ENCODE measurements around the gene NR3C2. TPM values are rescaled to one million over a fixed set of nuclear protein-coding genes. Genes with fewer than 3 reads are reported as not detected.

Gene NR3C2
- total and polyA plus RNA-seq, 12 donors, result 2.2 to 28.6 (median 23.3) TPM

DNA sequence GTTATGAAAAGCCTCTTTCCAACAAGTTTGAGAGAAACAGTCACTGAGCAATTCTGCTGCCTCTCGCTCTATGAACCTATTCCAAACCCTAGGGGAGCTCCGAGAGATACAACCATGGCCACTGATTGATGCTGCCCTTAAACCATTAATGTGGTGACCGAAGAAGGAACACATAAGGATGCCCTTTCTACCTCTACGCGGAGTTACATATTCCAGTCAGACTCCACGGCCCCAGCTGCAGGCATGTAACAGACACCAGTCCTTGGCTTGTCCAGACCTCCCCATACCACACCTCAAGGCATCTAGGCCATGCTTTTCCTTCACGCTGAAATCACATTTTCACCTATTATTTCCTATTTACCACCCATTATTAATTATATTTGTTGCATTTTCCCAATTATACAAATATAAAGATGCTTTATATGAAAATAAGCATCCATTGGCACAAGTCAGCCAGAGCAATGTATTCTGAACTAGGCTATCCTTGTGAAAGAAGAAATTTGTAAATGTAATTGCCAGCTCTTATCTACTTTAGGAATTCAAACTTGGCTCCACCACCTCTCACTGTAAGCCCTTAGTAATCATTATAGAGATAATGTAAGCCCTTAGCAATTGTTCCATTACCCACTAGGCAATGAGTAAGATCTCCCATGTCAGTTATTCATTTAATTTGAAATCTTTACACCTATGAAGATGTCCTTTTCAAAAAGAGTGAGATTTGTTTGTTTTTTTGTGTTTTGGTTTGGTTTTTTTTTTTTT, 338.4 kb downstream of the NR3C2 start:
- H3K27me3 ChIP-seq, result no peaks in the 10 kb centered on the region
- 78 to 85% methylated on average over 7 of the region's 7 CpGs for WGBS, 2 donors
- TF ChIP-seq, protein P1, sequence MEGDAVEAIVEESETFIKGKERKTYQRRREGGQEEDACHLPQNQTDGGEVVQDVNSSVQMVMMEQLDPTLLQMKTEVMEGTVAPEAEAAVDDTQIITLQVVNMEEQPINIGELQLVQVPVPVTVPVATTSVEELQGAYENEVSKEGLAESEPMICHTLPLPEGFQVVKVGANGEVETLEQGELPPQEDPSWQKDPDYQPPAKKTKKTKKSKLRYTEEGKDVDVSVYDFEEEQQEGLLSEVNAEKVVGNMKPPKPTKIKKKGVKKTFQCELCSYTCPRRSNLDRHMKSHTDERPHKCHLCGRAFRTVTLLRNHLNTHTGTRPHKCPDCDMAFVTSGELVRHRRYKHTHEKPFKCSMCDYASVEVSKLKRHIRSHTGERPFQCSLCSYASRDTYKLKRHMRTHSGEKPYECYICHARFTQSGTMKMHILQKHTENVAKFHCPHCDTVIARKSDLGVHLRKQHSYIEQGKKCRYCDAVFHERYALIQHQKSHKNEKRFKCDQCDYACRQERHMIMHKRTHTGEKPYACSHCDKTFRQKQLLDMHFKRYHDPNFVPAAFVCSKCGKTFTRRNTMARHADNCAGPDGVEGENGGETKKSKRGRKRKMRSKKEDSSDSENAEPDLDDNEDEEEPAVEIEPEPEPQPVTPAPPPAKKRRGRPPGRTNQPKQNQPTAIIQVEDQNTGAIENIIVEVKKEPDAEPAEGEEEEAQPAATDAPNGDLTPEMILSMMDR (IDR thresholded peaks at IDR 0.05), result no peak
- H3K4me3 ChIP-seq, result no peak overlapping the region
- intact Hi-C loops (cut with DNase I), result no loop called here
- H3K9me3 ChIP-seq, result peaks cover 0 to 16% (median 10%) of the 10 kb centered on the region in 11 donors
- peaks cover 0 to 16% (median 10%) of the 10 kb centered on the region in 9 donors for H3K4me1 ChIP-seq
- ATAC-seq (peak in 5 of 8 donors; percentile 63 to 87 (median 70)), DNase-seq (no peak)
- H3K36me3 ChIP-seq, result peaks cover 0 to 29% (median 0%) of the 10 kb centered on the region in 9 donors
- peak overlapping the region in 1 of 10 donors; percentile 1 for H3K27ac ChIP-seq

DNA sequence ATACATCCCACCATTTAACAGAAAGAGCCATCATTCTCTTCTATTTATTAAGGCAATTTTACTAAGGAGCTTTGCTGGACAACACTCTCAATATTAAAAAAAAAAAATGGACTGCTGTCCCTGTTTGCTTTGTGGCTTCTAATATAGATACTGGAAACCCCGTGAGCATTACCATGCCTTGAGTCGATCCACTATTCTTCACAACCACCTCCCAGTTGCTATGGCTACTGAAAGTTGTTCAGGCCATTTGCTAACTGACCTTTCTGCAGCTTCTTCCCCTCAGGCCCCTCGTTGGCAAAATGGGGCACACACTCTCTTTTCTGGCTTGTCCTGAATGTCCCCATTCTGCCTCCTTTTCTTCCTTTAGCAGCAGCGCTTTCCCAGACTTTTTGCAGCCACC, 340.4 kb downstream of the NR3C2 start:
- peaks cover 0 to 9% (median 5%) of the 10 kb centered on the region in 11 donors for H3K9me3 ChIP-seq
- H3K27ac ChIP-seq, result no peak overlapping the region
- TF ChIP-seq, protein P1 (IDR thresholded peaks at IDR 0.05), result no peak
- peaks cover 0 to 16% (median 10%) of the 10 kb centered on the region in 9 donors for H3K4me1 ChIP-seq
- DNase-seq (no peak), ATAC-seq (no peak)
- H3K4me3 ChIP-seq, result no peak overlapping the region
- H3K36me3 ChIP-seq, result peaks cover 0 to 16% (median 0%) of the 10 kb centered on the region in 9 donors
- intact Hi-C loops (cut with DNase I), result no loop called here
- 55 to 76% methylated on average over 4 of the region's 4 CpGs for WGBS, 2 donors
- H3K27me3 ChIP-seq, result no peaks in the 10 kb centered on the region

DNA sequence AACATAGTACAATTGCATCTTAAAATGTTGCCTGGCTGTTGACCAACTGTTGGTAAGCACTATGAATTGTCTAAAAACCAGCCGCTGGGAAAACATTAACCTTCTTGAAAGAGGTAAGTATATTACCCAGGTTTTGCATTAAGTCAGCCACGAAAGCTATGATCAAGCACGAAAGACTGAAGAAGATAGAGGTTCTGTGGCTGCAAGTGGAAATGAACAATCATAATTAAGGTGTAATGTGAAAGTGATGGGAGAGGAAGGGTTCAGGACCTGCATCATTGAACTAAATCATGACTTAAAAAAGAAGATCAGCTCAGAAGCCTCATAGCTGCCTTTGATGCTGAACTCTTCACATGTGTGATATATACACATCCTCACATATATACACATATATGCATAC, 341.0 kb downstream of the NR3C2 start:
- DNase-seq, result no peak
- TF ChIP-seq, protein P1 (IDR thresholded peaks at IDR 0.05), result no peak

DNA sequence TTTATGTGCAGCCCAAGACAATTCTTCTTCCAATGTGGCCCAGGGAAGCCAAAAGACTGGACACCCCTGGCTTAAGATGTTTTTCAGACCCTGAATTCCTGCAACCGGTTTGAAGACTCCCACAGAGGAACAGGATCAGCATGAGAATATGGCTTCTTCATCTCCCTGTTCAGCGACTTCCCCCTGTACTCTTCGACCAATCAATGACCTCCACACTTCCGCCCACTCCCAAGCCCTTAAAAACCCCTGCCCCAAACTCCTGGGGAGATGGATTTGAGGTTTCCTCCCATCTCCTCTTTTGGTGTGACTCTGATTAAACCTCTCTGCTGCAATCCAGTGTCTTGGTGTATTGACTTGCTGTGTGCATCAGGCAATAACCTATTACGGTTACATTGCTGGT, 344.4 kb downstream of the NR3C2 start:
- intact Hi-C loops (cut with DNase I), result no loop called here
- Histone ChIP-seq H3K9me3 (no peaks in the 10 kb centered on the region), H3K36me3 (peaks cover 0 to 21% (median 0%) of the 10 kb centered on the region in 9 donors), H3K27me3 (no peaks in the 10 kb centered on the region), H3K27ac (no peak overlapping the region), H3K4me1 (peaks cover 0 to 18% (median 7%) of the 10 kb centered on the region in 9 donors), H3K4me3 (no peak overlapping the region)
- no peak for DNase-seq
- TF ChIP-seq, protein P1 (IDR thresholded peaks at IDR 0.05), result no peak
- ATAC-seq, result no peak
- WGBS, 2 donors, result 92% methylated on average over 5 of the region's 5 CpGs

More for the DNA sequence above, 341.0 kb downstream of the NR3C2 start:
- H3K9me3 ChIP-seq, result peaks cover 0 to 3% (median under 1%) of the 10 kb centered on the region in 11 donors
- peaks cover 0 to 21% (median 0%) of the 10 kb centered on the region in 9 donors for H3K36me3 ChIP-seq
- no peak overlapping the region for H3K27ac ChIP-seq
- no peak overlapping the region for H3K4me3 ChIP-seq
- ATAC-seq, result no peak
- 64 to 98% methylated on average over 3 of the region's 3 CpGs for whole genome bisulfite sequencing, 2 donors
- H3K27me3 ChIP-seq, result no peaks in the 10 kb centered on the region
- intact Hi-C loops (cut with DNase I), result no loop called here
- H3K4me1 ChIP-seq, result peaks cover 0 to 16% (median 10%) of the 10 kb centered on the region in 9 donors

Measured in heart right ventricle (tissue), 16 donors.